Transverse colon (tissue), 4 donors: ENCODE measurements around the gene RD3L. TPM values are rescaled to one million over a fixed set of nuclear protein-coding genes. Genes with fewer than 3 reads are reported as not detected.

ENCODE experiments used
- total RNA-seq, 4 donors: library from RNA; depleted of rRNA; stranded (reverse); fragments of >200 nt; gene quantifications; one replicate each; pipeline ENCODE4 v1.1.0, GENCODE V29; 2016

The RD3L gene
- total RNA-seq, 4 donors from 2014 or later, result not detected

Other genes starting within 250 kb of the RD3L start
- gene XRCC3, start 227.1 kb downstream of the RD3L start, total RNA-seq, result 10 to 100 TPM in 2 of 4 donors, 1 to 10 TPM in 2; 7.8 to 47.6 (median 23.8) TPM
- 100 to 1,000 TPM in 2 of 4 donors, 10 to 100 TPM in 2; 90.2 to 214 (median 137) TPM for gene ZFYVE21, start 226.7 kb downstream of the RD3L start, total RNA-seq
- 100 to 1,000 TPM in 1 of 4 donors, 10 to 100 TPM in 3; 31.0 to 109 (median 42.0) TPM for gene PPP1R13B, start 95.0 kb downstream of the RD3L start, total RNA-seq
- under 1 TPM in 2 of 4 donors, not detected in 2; 0.55 to 0.79 TPM for gene TDRD9, start 14.1 kb downstream of the RD3L start, total RNA-seq
- gene ASPG, start 143.2 kb upstream of the RD3L start, total RNA-seq, result 10 to 100 TPM in 2 of 4 donors, 1 to 10 TPM in 2; 4.4 to 20.3 (median 8.7) TPM
- gene KIF26A, start 196.1 kb upstream of the RD3L start, total RNA-seq, result 1 to 10 TPM; 2.2 to 7.8 (median 4.4) TPM